RPMI7951 (cell line): Measurements from ENCODE around the gene GANC. TPM values are rescaled to one million over a fixed set of nuclear protein-coding genes. Genes with fewer than 3 reads are reported as not detected.

ENCODE experiments used
- DNase-seq: peaks from one replicate; pipeline ENCODE4 v3.0.0-alpha.2; 2012; ENCODE audit warnings: low read depth
- total RNA-seq: library from RNA; depleted of rRNA; stranded (reverse); fragments of >200 nt; shearing (Covaris generic); gene quantifications from 2 replicates; pipeline ENCODE4 v1.2.3, GENCODE V29; 2014

Gene GANC
- total RNA-seq, 1 experiment from 2014 or later, result 25.1 TPM

- peak; percentile 17 for DNase-seq
These were observed 75.1 kb downstream of the GANC start for GRCh38 chr15:42348083-42348482.

DNA sequence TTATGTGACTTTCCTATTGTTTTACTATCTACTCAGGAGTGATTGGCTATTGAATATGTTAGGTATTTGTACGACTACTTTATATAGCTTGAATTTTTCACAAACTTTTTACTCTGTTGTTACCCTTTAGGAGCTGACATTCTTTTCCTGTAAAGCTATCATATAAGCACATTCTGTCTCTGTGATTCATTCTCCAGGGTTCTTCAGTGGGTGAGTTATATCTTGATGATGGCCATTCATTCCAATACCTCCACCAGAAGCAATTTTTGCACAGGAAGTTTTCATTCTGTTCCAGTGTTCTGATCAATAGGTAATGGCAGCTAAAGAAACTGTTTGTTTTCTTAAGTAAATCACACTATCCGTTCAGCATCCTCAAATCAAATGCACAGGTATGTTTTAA is 76.2 kb downstream of the GANC start:
- DNase-seq, result no peak

DNA sequence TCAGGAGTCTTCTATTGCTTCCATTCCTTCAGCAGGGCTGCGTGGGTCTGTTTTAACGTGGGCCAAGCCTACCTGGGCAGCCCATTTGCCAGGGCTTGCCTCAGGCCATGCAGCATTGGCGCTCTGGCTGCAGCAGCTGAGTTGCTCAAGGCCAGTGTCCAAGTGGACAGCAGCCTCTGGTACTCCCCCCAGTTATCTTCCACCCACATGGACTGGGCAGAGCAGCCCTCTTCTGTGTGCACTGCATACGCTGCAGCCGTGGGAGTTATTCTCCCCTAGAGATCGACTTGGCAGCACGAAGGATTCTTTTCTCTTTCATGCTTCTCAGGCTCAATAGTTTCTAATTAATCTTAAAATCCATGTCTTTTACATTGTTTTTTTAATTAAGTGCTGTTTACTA is 79.4 kb downstream of the GANC start:
- DNase-seq, result no peak

DNA sequence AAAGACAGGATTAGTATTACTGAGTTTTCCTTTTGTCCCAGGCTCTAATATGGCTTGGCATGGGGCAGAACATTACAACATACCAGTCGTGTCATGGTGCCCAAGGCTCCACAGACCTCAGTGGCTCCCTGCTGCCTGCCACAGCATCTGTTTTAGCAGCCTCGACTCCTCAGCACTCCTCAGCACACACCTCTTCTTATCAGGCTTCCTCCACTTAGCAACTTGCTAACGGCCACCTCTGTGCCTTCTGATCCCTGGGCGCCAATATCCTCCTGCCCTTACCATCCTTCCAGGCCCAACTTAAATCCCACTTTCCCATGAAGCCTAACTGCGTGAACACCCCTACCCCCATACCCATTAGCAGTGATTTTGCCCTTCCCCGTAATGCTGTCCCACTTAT is 80.1 kb downstream of the GANC start:
- DNase-seq, result no peak

DNA sequence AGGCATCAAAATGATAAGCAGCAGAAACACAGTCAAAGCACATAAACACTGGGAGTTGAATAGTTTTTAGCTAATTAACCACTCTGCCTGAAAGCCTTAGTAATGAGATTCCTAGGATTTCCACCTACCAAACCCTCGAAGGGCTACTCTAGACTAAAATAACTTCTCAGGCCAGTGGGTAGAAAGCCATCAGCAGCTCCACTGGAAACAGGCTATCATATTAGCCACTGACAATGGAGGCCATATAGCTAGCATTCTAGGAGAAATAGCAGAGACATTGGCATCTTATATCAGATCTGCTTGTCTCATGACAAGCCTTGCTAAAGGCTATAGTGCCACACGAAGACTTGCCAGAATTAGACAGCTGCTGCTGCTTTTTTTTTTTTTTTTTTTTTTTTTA is 81.8 kb downstream of the GANC start:
- no peak for DNase-seq

DNA sequence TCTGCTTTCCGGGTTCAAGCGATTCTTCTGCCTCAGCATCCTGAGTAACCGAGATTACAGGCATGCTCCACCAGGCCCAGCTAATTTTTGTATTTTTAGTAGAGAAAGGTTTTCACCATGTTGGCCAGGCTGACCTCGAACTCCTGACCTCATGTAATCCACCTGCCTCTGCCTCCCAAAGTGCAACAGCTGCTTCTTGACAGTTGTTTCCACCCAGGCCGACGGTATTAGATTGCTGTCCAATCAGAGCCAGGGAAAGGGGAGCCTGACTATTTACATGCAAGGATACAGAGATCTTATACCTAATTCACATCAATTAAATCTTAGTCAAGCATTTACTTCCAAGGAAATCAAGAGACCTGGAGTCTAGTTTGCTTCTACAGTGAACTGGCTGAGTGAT is 82.3 kb downstream of the GANC start:
- DNase-seq, result no peak

- no peak for DNase-seq
These were observed 83.8 kb downstream of the GANC start for GRCh38 chr15:42356851-42357250.

DNA sequence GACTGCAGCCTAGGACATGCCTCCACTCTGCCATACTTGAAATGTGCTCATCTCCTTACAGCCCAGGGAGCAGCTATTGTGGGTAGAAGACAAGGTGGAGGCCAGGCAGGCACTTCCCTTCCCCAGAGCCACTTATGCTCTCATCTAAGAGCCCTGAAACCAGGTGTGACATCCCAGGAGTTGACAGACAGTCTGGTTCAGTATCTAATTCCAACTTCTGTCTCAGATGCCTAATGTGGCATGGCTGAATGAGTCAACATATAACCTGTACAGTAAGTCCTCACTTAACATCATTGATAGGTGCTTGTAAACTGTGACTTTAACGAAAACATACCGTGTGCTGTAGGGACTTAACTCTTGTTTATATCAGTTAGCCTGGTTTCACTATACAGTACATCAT is 85.1 kb downstream of the GANC start:
- no peak for DNase-seq

DNA sequence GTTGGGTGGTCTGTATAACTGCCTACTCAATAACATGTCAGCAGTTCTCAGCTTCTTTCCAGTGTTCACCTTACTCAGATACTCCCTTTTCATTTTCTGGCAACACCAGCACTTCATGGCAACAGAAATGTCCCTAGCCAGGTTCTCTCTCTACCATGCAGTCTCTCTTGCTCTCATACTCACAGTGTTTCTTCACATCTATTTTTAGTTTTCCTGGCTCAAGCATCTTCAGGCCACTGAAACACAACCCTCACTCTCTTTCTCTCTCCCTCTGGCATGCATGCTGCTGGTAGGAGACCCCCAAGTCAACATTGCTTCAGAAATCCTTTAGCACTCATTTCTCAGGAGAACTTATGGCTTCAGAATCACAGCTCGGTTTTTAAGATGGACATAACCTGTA is 86.2 kb downstream of the GANC start, which contains the start of gene CAPN3:
Gene CAPN3 (plus strand): TSS at position 253 of the 400 bp plus-strand sequence. CDS start 305 bp downstream, outside the sequence.
- DNase-seq, result no peak

- no peak for DNase-seq
These were observed 87.0 kb downstream of the GANC start for GRCh38 chr15:42359985-42360384.

- no peak for DNase-seq
These were observed 87.6 kb downstream of the GANC start for GRCh38 chr15:42360535-42361112.

DNA sequence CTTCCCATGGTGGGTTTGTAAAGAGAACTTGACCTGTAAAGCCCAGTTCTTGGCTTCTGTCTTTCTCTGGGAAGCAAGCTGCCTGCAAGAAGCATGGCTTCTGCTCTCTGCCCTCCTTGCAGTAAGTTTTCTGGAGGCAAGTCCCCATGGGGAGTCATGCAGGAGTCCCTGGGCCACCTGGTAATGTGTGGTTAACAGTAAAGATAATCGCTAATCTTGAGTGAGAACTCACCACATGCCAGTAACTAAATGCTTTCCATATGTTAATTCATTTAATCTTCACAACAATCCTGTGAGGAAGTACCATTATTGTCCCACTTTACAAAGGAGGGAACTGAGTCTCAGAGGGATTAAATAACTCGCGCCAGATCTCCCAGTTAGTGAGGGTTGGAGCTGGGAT is 90.5 kb downstream of the GANC start:
- DNase-seq, result no peak

DNA sequence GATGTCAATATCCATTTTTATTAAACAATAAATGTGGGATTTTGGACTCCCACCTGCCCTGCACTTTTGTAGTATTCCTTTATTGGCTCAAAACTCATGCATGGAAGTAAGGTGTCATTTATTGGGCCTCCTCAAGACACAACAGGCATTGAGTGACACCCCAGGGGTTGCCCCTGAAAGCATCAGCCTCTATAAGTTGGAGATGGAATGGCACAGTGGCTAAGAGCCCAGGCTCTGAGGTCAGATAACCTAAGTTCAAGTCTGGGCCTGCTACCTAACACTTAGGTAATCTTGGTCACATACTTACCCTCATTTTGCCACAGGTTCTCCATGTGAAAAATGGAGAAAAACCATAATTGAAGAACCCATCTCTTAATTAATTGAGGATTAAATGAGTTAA is 90.9 kb downstream of the GANC start:
- DNase-seq, result no peak

DNA sequence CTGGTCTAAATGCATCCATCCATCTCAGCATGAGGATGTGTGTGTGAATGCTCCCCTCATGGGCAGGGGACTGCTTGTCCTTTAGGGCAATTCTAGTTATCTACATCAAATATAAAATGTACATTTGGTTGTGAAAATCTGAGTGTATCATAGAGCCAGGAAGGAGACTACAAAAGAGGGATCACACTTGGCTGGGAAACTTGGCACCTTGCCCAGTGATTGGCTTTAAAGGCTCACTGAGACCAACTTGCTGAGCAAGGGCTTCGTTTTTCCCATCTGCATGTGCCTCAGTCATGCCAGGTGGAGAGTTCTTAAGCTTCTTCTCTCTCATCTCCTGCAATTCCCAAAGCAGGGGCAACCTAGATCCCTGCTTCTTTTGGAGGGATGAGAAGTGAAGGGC is 91.5 kb downstream of the GANC start:
- DNase-seq, result no peak

DNA sequence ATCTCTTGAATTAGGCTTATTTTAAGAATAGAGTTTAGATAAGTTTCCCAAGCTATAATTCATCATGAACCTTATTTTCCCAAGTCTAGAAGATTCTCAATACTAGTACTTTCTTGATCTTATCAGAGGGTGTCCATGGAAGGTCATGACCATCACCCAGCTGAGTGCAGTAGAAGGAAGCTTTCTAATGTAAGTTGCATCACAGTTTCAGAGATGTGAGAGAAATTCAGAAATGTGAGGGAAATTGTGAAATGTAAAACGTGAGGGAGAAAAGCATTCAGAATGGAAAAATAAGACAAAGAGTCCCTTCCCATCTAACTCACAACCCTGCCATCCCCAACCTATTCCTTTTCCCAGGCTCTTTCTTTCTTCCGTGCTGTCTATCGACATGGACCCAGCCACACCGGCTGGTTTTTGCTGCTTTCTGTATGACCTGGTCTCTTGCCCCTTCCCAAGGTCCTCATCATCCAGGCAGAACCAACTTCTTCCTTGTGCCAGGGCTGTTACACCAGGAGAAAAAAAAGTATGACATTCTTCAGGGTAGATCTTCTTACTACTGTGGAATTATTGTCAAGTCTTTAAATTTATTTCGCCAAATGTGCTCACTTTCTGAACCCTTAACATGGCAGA is 93.0 kb downstream of the GANC start:
- no peak for DNase-seq

- DNase-seq, result no peak
These were observed 94.0 kb downstream of the GANC start for GRCh38 chr15:42367041-42367440.

- DNase-seq, result no peak
These were observed 95.1 kb downstream of the GANC start for GRCh38 chr15:42368096-42368495.

DNA sequence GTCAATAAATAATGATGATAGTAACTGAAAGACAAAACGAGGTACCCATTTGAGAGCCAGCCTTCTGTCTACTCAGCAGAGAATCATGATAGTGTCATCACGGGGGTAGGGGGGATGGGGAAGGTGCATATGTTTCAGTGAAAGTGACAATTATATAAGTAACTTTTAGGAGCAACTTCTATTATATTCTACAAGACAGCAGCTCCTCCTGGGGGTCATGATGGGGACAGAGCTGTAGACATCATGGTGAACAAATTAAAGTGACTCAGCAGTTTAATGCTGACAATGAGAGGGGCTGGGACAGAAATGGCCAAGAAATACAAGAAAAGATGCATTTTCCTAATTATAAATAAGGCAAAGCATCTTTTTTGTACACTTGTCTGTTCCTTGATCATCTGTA is 98.1 kb downstream of the GANC start:
- peak; percentile 38 for DNase-seq

DNA sequence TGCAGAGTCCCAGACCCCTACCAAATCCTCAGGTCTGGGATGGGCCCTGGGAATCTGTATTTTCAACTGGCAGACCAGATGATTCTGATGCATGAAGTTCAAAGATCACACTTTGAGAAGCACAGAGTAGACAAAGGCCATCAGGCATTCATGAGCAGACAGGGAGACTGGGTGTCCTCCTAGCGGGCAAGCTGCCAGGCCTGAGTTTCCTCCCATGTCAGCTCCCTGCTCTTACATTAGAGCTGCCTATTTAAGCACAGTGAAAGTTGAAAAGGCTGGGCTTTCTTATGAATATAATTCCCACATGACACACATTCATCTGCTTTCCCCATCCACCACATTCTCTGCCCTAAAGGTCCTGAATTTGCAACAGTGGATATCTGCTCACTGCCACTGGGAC is 100.3 kb downstream of the GANC start:
- no peak for DNase-seq

GRCh38 chr15:42373936-42374335 is 100.9 kb downstream of the GANC start:
- no peak for DNase-seq

GRCh38 chr15:42374810-42375209 is 101.8 kb downstream of the GANC start:
- no peak for DNase-seq

DNA sequence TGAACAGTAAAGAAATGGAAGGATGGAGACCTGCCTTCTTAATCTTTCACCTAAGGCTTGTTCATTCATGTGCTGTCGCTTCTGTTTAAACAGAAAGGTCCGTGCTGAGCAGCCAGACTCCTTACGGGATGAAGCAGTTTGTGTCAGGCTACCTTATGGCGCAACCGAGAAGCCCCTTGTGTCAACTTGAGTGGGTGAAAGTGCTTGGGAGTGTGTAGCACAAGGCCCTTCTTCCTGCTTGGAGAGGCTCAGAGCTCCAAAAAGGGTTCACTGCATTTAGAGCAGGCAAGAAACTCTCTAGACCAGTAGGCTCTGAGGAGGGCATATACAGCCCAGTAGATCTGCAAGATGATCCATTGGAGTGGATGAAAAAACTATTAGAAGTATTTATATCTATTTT is 102.3 kb downstream of the GANC start:
- DNase-seq, result no peak

DNA sequence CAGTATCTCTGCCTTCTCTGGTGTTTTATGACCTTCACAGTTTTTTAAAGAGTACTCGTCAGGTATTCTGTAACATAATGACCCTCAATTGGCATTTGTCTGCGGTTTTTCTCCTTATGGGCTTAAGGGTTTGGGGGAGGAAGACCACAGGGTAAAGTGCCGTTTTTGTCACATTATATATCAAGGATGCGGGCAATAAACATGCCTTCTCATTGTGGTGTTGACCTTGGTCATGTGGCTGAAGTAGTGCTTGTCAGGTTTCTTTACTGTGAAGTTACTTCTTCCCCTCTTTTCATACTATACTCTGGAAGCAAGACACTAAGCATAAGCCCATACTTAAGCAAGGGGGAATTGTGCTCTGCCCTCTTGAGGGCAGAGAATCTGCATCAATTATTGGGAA is 102.9 kb downstream of the GANC start:
- DNase-seq, result no peak

GRCh38 chr15:42378011-42378410 is 105.0 kb downstream of the GANC start:
- DNase-seq, result no peak
